ENCODE measurements around the gene SMTNL1.

Gene SMTNL1

DNA sequence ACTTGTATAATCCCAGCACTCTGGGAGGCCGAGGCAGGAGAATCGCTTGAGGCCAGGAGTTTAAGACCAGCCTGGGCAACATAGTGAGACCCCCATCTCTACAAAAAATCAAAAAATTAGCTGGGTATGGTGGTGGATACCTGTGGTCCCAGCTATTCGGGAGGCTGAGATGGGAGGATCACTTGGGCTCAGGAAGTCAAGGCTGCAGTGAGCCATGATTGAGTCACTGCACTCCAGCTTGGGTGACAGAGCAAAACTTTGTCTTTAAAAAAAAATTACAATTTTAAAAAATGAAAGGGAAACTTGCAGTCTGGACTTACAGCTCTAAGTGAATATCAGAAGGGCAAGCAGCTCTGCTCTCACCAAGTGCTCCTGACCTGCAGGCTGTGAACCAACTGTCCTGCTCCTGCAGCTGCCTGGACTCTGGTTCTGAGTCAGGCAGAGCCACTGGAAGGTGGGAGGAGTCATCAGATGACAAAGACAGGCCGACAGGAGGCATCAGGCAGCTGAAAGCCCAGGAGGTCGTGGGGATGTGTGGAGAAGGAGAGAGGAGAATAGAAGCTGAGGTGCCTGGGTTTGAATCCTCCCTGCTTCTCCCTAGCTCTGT, 9.6 kb downstream of the SMTNL1 start:
- DNase-seq, result no peak

DNA sequence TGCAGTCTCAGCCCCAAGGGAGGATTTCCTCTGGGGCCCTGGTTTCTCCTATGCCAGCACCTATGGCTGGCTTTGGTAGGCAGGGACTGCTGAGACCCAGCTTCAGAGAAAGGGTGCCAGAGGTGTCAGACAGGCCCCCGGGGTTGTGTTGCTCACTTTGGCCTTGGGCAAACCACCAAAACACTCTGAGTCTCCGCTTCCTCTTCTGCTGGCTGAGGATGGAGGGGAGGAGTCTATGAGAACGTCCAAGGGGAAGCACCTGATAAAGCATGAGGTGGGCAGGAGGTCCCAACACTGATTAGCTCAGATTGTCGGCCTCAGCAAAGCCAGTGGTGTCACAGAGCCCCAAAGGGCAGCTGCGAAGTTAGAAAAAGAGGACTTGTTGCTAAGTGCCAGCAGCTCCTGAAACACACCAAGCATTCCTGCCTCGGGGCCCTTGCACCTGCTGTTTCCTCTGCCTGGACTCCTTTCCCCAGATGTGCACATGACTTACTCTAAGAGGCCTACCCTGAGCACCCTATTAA, 10.5 kb downstream of the SMTNL1 start:
- DNase-seq, result no peak

- DNase-seq, result no peak
Measured at GRCh38 chr11:57549983-57550382, 12.6 kb downstream of the SMTNL1 start.

DNA sequence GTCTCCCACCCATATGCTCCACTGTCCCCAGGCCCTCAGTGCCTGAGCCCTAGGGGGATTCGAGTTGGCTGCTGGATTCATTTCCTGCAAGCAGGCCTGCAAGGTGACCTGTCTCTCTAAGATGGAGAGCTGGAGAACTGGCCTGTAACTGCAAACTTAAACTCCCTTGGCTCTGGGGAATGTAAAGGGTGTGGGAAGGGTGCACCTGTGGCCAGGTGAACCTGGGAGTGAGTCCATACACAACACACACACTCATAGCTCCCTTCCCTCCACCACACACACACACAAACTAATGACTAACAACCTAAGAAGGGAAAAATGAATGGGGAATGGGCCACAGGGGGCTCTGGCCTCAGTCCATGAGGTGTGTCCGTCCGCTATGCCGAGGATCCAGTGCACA, 14.5 kb downstream of the SMTNL1 start:
- DNase-seq, result no peak

- DNase-seq, result no peak
Measured at GRCh38 chr11:57552479-57552878, 15.1 kb downstream of the SMTNL1 start.

DNA sequence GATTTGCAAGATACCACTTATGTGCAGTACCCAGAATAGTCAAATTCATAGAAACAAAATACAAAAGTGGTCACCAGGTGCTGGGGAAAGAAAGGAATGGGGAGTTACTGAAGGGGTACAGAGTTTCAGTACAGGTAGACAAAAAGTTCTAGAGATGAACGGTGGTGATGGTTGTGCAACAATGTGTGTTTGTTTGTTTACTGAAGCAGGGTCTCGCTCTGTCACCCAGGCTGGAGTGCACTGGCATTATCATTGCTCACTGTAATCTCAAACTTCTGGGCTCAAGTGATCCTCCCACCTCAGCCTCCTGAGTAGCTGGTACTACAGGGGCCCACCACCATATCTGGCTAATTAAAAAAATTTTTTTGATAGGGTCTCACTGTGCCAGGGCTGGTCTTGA, 18.0 kb downstream of the SMTNL1 start:
- DNase-seq, result no peak

GRCh38 chr11:57556041-57556440, 18.6 kb downstream of the SMTNL1 start:
- no peak for DNase-seq

DNA sequence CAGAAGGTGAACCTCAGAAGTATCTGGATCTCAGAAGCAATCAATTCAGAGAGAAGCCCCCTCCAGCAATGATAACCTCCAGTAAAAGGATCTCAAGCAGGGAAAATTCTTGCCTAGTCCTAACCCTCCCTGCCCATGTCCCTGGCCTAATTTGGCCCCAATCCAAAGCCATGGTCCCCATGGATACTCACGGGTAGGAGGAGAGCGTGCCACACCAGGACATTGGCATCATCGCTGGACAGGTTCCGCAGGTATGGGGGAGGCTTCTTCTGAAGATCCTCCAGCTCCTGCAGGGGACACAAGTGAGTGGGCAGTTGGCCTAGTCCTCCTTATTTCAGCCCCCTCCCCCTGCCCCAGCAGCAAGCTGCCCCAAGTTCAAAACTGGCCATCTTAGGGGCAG, 22.8 kb downstream of the SMTNL1 start:
- DNase-seq, result no peak

GRCh38 chr11:57562596-57562995, 25.2 kb downstream of the SMTNL1 start:
- no peak for DNase-seq

DNA sequence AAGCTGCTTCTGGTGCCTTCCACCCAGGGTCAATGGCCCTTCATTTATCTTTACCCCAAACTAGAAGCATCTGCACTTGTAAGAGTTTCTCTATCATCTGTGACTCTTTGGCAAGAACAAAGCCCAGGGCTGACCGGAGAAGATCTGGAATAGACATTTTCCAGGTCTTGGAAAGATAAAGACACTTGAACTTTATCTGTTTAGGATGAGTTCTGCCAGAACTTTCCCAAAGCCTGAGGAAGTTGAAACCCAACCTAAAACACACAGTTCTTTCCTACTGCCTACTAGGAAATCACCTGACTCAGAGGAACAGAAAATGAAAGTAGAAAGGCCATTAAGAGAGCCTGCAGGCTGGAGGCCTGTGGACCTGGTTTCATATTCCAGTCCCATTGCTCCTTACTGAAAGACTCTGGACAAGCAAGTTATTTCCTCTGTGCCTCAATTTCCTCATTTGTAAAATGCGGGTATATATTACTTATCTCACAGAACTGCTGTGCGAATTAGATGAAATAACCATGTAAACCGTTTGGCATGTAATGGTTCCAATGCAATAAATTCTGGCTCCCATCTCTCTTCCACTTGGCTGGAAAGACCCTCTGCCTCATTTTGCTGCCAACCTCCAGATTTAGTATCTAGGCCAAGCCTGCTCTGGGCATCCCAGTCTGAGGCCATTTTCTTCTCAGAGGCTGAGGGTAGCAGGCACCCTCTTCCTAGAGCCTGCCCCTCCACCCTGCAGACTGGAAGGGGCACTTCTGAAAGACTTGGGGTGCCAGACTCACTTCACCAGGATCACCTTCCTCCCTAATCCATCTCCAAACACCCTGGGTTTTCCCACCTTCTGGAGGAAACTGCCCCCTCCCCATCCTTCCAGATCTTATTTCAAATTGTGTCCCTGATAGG, 28.9 kb downstream of the SMTNL1 start:
- DNase-seq, result peak; percentile 22

GRCh38 chr11:57566905-57567514, 29.6 kb downstream of the SMTNL1 start:
- DNase-seq, result no peak

GRCh38 chr11:57567515-57568329, 30.3 kb downstream of the SMTNL1 start, which contains the start of gene UBE2L6:
Gene UBE2L6, minus strand, starts transcription at chr11:57567672. Its CDS starts 61 bp downstream, at chr11:57567611.
- peak; percentile 12 for DNase-seq

DNA sequence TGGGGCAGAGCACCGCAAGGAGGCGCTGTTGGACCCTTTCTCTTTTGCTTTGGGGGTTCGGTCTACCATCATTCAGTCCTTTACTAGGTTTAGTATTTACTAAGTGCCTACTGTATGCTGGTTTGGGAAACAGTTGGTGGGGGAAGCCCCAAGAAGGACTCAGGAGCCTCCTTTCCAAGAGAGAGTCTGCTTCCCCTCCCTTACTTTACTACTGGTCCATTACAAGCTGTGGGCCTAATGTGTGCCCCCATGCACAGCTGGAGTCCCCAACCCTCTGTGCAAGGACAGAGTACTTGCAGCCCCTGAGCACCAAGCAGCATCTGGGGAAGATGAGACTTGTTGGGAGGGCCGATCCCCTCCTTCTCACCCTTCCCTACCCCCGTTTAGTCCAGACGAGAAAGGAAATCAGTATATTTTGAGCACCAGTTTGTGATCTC, 31.0 kb downstream of the SMTNL1 start:
- DNase-seq, result peak; percentile 67

- DNase-seq, result no peak
Measured at GRCh38 chr11:57571606-57572005, 34.2 kb downstream of the SMTNL1 start.

DNA sequence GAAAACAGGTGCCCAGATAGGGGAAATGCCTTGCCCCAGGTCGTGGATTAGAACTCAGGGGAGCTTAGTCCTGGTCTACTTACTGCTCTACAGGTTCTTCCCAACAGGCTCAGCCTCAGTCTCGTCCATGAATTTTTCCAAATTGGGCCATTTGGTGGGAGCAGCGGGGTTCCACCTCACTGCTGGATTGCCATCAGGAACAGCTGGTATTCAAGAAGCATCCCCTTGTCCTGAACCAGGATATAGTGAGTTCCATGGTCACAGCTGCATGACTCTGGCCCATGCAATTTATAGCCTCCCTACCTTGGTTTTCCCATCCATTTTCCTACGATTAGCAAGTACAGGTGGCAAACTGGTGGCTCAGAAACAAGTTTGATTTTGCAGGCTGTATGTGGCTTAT, 36.7 kb downstream of the SMTNL1 start:
- no peak for DNase-seq

- DNase-seq, result no peak
Measured at GRCh38 chr11:57584341-57584740, 46.9 kb downstream of the SMTNL1 start.

- no peak for DNase-seq
Measured at GRCh38 chr11:57585301-57585700, 47.9 kb downstream of the SMTNL1 start.

DNA sequence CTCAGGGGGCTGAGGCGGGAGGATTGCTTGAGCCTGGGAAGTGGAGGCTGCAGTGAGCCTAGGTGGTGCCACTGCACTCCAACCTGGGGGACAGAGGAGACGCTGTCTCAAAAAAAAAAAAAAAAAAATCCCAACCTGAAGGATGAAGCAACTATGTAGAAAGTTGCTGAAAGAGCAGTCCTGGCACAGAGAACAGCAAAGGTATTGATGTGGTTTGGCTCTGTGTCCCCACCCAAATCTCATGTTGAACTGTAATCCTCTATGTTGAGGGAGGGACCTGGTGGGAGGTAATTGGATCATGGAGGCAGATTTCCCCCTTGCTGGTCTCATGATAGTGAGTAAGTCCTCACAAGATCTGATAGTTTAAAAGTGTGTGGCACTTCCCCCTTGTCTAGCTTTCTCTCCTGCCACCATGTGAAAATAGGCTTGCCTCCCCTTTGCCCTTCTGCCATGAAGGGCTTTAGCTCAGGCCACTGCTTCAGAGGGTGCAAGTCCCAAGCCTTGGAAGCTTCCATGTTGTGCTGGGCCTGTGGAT, 49.4 kb downstream of the SMTNL1 start:
- no peak for DNase-seq

DNA sequence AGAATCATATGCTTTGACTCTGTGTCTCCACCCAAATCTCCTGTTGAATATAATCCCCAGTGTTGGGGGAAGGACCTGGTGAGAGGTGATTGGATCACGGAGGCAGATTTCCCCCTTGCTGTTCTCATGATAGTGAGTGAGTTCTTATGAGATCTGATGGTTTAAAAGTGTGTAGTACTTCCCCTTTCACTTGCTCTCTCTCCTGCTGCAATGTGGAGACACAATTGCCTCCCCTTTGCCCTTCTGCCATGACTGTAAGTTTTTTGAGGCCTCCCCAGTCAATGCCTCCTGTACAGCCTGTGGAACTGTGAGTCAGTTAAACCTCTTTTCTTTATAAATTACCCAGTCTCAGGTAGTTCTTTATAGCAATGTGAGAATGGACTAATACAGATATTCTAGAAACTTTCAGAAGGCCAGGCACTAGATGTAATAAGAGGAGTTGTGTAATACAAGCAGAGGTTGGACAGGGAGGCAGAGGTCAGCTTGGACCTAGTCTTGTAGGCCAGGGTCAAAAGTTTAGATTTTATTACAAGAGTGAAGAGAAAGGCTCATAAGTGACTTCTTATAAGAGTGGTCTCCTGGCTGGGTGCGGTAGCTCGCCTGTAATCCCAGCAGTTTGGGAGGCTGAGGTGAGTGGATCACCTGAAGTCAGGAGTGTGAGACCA, 50.8 kb downstream of the SMTNL1 start:
- DNase-seq, result no peak

GRCh38 chr11:57596266-57596885, 59.0 kb downstream of the SMTNL1 start:
- DNase-seq, result no peak

DNA sequence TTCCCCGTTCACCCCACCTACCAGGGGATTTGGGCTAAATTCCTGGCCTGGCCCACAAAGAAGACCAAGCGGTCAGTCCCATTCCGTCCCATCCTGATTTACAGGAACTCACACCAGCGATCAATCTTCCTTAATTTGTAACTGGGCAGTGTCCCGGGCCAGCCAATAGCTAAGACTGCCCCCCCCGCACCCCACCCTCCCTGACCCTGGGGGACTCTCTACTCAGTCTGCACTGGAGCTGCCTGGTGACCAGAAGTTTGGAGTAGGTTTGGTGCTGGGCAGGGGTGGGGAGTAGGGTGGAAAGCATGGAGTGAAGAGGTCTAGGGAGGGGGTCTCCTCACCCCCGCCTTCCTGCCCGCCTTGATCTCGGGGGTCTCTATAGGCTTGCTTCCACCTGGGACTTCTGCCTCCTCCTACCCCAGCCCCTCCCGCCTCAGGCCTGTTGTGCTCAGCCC, 60.1 kb downstream of the SMTNL1 start, which contains the start of gene SERPING1:
Gene SERPING1 (plus strand): TSS at position 225 of the 455 bp plus-strand sequence. CDS start 586 bp downstream, outside the sequence.
- no peak for DNase-seq

Data from DMS79 (cell line).